ENCODE data around the gene XPNPEP1. TPM values are rescaled to one million over a fixed set of nuclear protein-coding genes. Genes with fewer than 3 reads are reported as not detected.

XPNPEP1 gene
- total RNA-seq, 3 donors from 2014 or later (not counting 1 experiment from before 2014, with no cell fraction given), result 102 to 118 (median 106) TPM

- no peak for TF ChIP-seq CTCF (IDR thresholded peaks at IDR 0.05)
- DNase-seq (no peak), ATAC-seq (no peak)
- Mint-ChIP-seq H3K27ac (no peak overlapping the region), H3K9me3 (no peaks in the 10 kb centered on the region), H3K36me3 (no peaks in the 10 kb centered on the region), H3K4me3 (no peak overlapping the region), H3K27me3 (ENCODE audit: low read depth in 2 of 2) (peaks cover 7 to 29% of the 10 kb centered on the region in 2 donors), H3K4me1 (no peaks in the 10 kb centered on the region)
- no peaks in the 10 kb centered on the region for H3K9me3 ChIP-seq (ENCODE audit: control insufficient read depth, insufficient read depth, low read length)
- intact Hi-C loops (cut with micrococcal nuclease), result no loop called here
- WGBS (ENCODE audit: insufficient coverage), result 66% methylated on average over 6 of the region's 7 CpGs
- H3K4me3 ChIP-seq (ENCODE audit: low read length), result no peak overlapping the region
- H3K4me1 ChIP-seq (ENCODE audit: control insufficient read depth, insufficient read depth, low read length), result no peaks in the 10 kb centered on the region
- H3K27ac ChIP-seq (ENCODE audit: low read length), result no peak overlapping the region
- H3K27me3 ChIP-seq (ENCODE audit: control insufficient read depth, insufficient read depth, low read length), result no peaks in the 10 kb centered on the region
- H3K36me3 ChIP-seq (ENCODE audit: control insufficient read depth, insufficient read depth, low read length), result no peaks in the 10 kb centered on the region
Observed at GRCh38 chr10:109820620-109821405, 102.5 kb downstream of the XPNPEP1 start.

- no peaks in the 10 kb centered on the region for H3K36me3 ChIP-seq (ENCODE audit: control insufficient read depth, insufficient read depth, low read length)
- Mint-ChIP-seq H3K27ac (no peak overlapping the region), H3K36me3 (no peaks in the 10 kb centered on the region), H3K4me3 (no peak overlapping the region), H3K27me3 (ENCODE audit: low read depth in 2 of 2) (peaks cover 4 to 19% of the 10 kb centered on the region in 2 donors), H3K9me3 (no peaks in the 10 kb centered on the region), H3K4me1 (no peaks in the 10 kb centered on the region)
- no peaks in the 10 kb centered on the region for H3K9me3 ChIP-seq (ENCODE audit: control insufficient read depth, insufficient read depth, low read length)
- no peaks in the 10 kb centered on the region for H3K27me3 ChIP-seq (ENCODE audit: control insufficient read depth, insufficient read depth, low read length)
- DNase-seq, result no peak
- 88% methylated on average over 2 of the region's 3 CpGs for WGBS (ENCODE audit: insufficient coverage)
- intact Hi-C loops (cut with micrococcal nuclease), result no loop called here
- no peak for TF ChIP-seq CTCF (IDR thresholded peaks at IDR 0.05)
- no peak for ATAC-seq
- no peak overlapping the region for H3K27ac ChIP-seq (ENCODE audit: low read length)
- no peaks in the 10 kb centered on the region for H3K4me1 ChIP-seq (ENCODE audit: control insufficient read depth, insufficient read depth, low read length)
- no peak overlapping the region for H3K4me3 ChIP-seq (ENCODE audit: low read length)
Observed at GRCh38 chr10:109819807-109820206, 103.5 kb downstream of the XPNPEP1 start.

Other genes with a start within 250 kb of the XPNPEP1 start
- 100 to 1,000 TPM; 341 to 437 (median 344) TPM for gene ADD3, start 84.5 kb upstream of the XPNPEP1 start, total RNA-seq

Measured in natural killer cell (primary cell).